PFSK-1 (cell line): ENCODE measurements around the gene RAPGEF5.

Experiments used
- FOXP2 ChIP-seq: optimal IDR thresholded peaks from 2 replicates; pipeline ENCODE3; 2011; ENCODE audit warnings: borderline replicate concordance, control low read depth, inconsistent platforms; ENCODE audit not compliant: insufficient read depth; ENCODE audit errors: extremely low read length, extremely low read depth
- POLR2AphosphoS5 ChIP-seq: IDR thresholded peaks from 2 replicates; pipeline ENCODE4 v1.6.1; 2012; ENCODE audit warnings: low read depth, mild to moderate bottlenecking, control low read depth, low read length, moderate library complexity
- REST ChIP-seq, 2 experiments: IDR thresholded peaks; 2 replicates each; pipeline versions ENCODE4 v1.6.1 to v1.8.0; 2011 to 2012; ENCODE audit warnings: low read depth in 2 of 2, low read length in 2 of 2, control low read depth in 1 of 2, inconsistent platforms in 1 of 2, mild to moderate bottlenecking in 1 of 2, moderate library complexity in 1 of 2; ENCODE audit not compliant: insufficient read depth in 1 of 2
- SIN3A ChIP-seq: IDR thresholded peaks from 2 replicates; pipeline ENCODE4 v1.6.1; 2012; ENCODE audit warnings: mild to moderate bottlenecking, low read length, moderate library complexity, borderline replicate concordance; ENCODE audit not compliant: insufficient read depth
- TAF1 ChIP-seq: IDR thresholded peaks from 2 replicates; pipeline ENCODE4 v1.6.1; 2012; ENCODE audit warnings: low read length, control low read depth, borderline replicate concordance; ENCODE audit not compliant: insufficient read depth

The RAPGEF5 gene

GRCh38 chr7:22093001-22093400 is 264.0 kb downstream of the RAPGEF5 start:
- no peak for TF ChIP-seq POLR2AphosphoS5
- TF ChIP-seq TAF1 = no peak
- TF ChIP-seq SIN3A = no peak
- TF ChIP-seq FOXP2 = no peak
- TF ChIP-seq REST (IDR thresholded peaks at IDR 0.05; ENCODE audit: insufficient read depth in 1 of 2, low read depth in 2 of 2, low read length in 2 of 2) = no peak

GRCh38 chr7:22090512-22090911 is 266.4 kb downstream of the RAPGEF5 start:
- TF ChIP-seq SIN3A = no peak
- TF ChIP-seq REST (IDR thresholded peaks at IDR 0.05; ENCODE audit: insufficient read depth in 1 of 2, low read depth in 2 of 2, low read length in 2 of 2) = no peak
- no peak for TF ChIP-seq FOXP2
- no peak for TF ChIP-seq TAF1
- TF ChIP-seq POLR2AphosphoS5 = no peak

GRCh38 chr7:22090107-22090506 is 266.8 kb downstream of the RAPGEF5 start:
- no peak for TF ChIP-seq TAF1
- TF ChIP-seq POLR2AphosphoS5 = no peak
- no peak for TF ChIP-seq SIN3A
- TF ChIP-seq FOXP2 = no peak
- TF ChIP-seq REST (IDR thresholded peaks at IDR 0.05; ENCODE audit: insufficient read depth in 1 of 2, low read depth in 2 of 2, low read length in 2 of 2) = no peak

GRCh38 chr7:22088827-22089226 is 268.1 kb downstream of the RAPGEF5 start:
- TF ChIP-seq REST (IDR thresholded peaks at IDR 0.05; ENCODE audit: insufficient read depth in 1 of 2, low read depth in 2 of 2, low read length in 2 of 2) (no peak), SIN3A (no peak), FOXP2 (no peak), POLR2AphosphoS5 (no peak), TAF1 (no peak)

GRCh38 chr7:22087861-22088260 is 269.1 kb downstream of the RAPGEF5 start:
- no peak for TF ChIP-seq POLR2AphosphoS5
- no peak for TF ChIP-seq REST (IDR thresholded peaks at IDR 0.05; ENCODE audit: insufficient read depth in 1 of 2, low read depth in 2 of 2, low read length in 2 of 2)
- TF ChIP-seq SIN3A = no peak
- no peak for TF ChIP-seq TAF1
- no peak for TF ChIP-seq FOXP2
